CD4-positive, alpha-beta T cell (primary cell): ENCODE data around the gene MAST4. TPM values are rescaled to one million over a fixed set of nuclear protein-coding genes. Genes with fewer than 3 reads are reported as not detected.

ENCODE experiments used
- ATAC-seq: fragments of 200-7000 bp; cut with Tn5 transposase; one replicate; pipeline ENCODE4 v1.10.0; 2022; ENCODE audit warnings: mild to moderate bottlenecking; ENCODE audit not compliant: poor library complexity
- CTCF ChIA-PET: fragments of 350-600 bp; sonication (Branson Sonifier 250); formaldehyde crosslinking; loops from one replicate; lab custom pipeline; 2021; ENCODE audit warnings: antibody characterized with exemption, inconsistent platforms; lab: Charles Lee
- POLR2A ChIA-PET: fragments of 350-600 bp; sonication (Branson Sonifier 250); formaldehyde crosslinking; loops from one replicate; lab custom pipeline; 2021; ENCODE audit warnings: antibody characterized with exemption, inconsistent platforms; lab: Charles Lee
- DNase-seq, 14 experiments: peaks; one replicate each; pipeline ENCODE4 v3.0.0-alpha.2; 2013 to 2020; ENCODE audit warnings: mixed read lengths in 2 of 14
- H3K27ac ChIP-seq, 2 donors: one replicate each; pipeline versions ENCODE4 v1.5.1 to v1.7.0; 2013; ENCODE audit warnings: low read length in 2 of 2, low read depth in 1 of 2, mild to moderate bottlenecking in 1 of 2
- H3K27me3 ChIP-seq, 2 experiments: 1 replicate in 1 of 2; 2 replicates in 1 of 2; pipeline versions ENCODE4 v1.6.1 to v1.7.0; 2013; ENCODE audit warnings: low read length in 2 of 2, control low read depth in 1 of 2, mild to moderate bottlenecking in 1 of 2, moderate library complexity in 1 of 2; ENCODE audit not compliant: insufficient read depth in 2 of 2, control insufficient read depth in 1 of 2
- H3K36me3 ChIP-seq: one replicate; pipeline ENCODE4 v1.6.1; 2013; ENCODE audit warnings: low read length, control low read depth; ENCODE audit not compliant: insufficient read depth
- H3K4me1 ChIP-seq: one replicate; pipeline ENCODE4 v1.6.1; 2013; ENCODE audit warnings: low read length, control low read depth; ENCODE audit not compliant: insufficient read depth
- H3K4me3 ChIP-seq: one replicate; pipeline ENCODE4 v1.5.1; 2013; ENCODE audit warnings: mild to moderate bottlenecking, low read length, moderate library complexity
- H3K9me3 ChIP-seq, 2 experiments: 1 replicate in 1 of 2; 2 replicates in 1 of 2; pipeline versions ENCODE4 v1.6.1 to v1.7.0; 2013; ENCODE audit warnings: low read length in 2 of 2, mild to moderate bottlenecking in 2 of 2, control low read depth in 1 of 2, moderate library complexity in 1 of 2; ENCODE audit not compliant: control insufficient read depth in 1 of 2, insufficient read depth in 1 of 2
- H3K27ac Mint-ChIP-seq: one replicate; pipeline ENCODE4 v1.8.0; 2020; ENCODE audit warnings: mixed read lengths
- H3K27me3 Mint-ChIP-seq: one replicate; pipeline ENCODE4 v1.8.0; 2021; ENCODE audit warnings: mixed read lengths
- H3K36me3 Mint-ChIP-seq: one replicate; pipeline ENCODE4 v1.8.0; 2021; ENCODE audit warnings: low read depth, mixed read lengths
- H3K4me1 Mint-ChIP-seq: one replicate; pipeline ENCODE4 v1.8.0; 2021; ENCODE audit warnings: low read depth, mixed read lengths
- H3K4me3 Mint-ChIP-seq: one replicate; pipeline ENCODE4 v1.8.0; 2020; ENCODE audit warnings: mild to moderate bottlenecking, mixed read lengths
- H3K9me3 Mint-ChIP-seq: one replicate; pipeline ENCODE4 v1.8.0; 2020; ENCODE audit warnings: mixed read lengths
- CTCF ChIP-seq: fragments of 200-600 bp; IDR thresholded peaks from one replicate; pipeline ENCODE4 v1.8.0; 2022; ENCODE audit warnings: antibody characterized with exemption, mild to moderate bottlenecking
- intact Hi-C, 2 experiments: fragments of 100-400 bp; cut with DNase I in 1 of 2; cut with micrococcal nuclease in 1 of 2; formaldehyde crosslinking; loops; one replicate each; pipeline versions ENCODE4 v1.15.1 to v1.9.0; 2023 to 2025; cut with DNase I, micrococcal nuclease
- total RNA-seq, 174 experiments: library from RNA in 2 of 174; stranded (reverse) in 2 of 174; gene quantifications; one replicate each; pipeline ENCODE4 v1.2.3 and lab custom pipeline; 2021 to 2026

MAST4 gene
- total RNA-seq, 2 experiments from 2014 or later, result 21.3 to 21.6 TPM

- H3K36me3 ChIP-seq, result no peaks in the 10 kb centered on the region
- H3K27me3 Mint-ChIP-seq, result peaks cover 33% of the 10 kb centered on the region
- H3K27ac ChIP-seq, result no peak overlapping the region
- H3K36me3 Mint-ChIP-seq, result no peaks in the 10 kb centered on the region
- DNase-seq, result no peak
- intact Hi-C loops, result no loop called here
- H3K4me3 ChIP-seq, result no peak overlapping the region
- ATAC-seq, result no peak
- H3K9me3 ChIP-seq, result no peaks in the 10 kb centered on the region
- H3K27ac Mint-ChIP-seq, result no peak overlapping the region
- no peaks in the 10 kb centered on the region for H3K4me1 ChIP-seq
- H3K27me3 ChIP-seq, result no peaks in the 10 kb centered on the region
- ChIA-PET CTCF (interaction anchor here (0.7 kb wide), 1 partner anchor 1733 kb away, joined by 3 read pairs; no protein-coding TSS in a partner anchor), POLR2A (no interaction called here)
- no peak overlapping the region for H3K4me3 Mint-ChIP-seq
- H3K9me3 Mint-ChIP-seq, result no peaks in the 10 kb centered on the region
- TF ChIP-seq CTCF, result no peak
- peaks cover 10% of the 10 kb centered on the region for H3K4me1 Mint-ChIP-seq
Observed at GRCh38 chr5:66739021-66739420, 142.8 kb downstream of the MAST4 start.

GRCh38 chr5:66739951-66740350 lies 143.8 kb downstream of the MAST4 start:
- H3K27me3 Mint-ChIP-seq, result peaks cover 37% of the 10 kb centered on the region

DNA sequence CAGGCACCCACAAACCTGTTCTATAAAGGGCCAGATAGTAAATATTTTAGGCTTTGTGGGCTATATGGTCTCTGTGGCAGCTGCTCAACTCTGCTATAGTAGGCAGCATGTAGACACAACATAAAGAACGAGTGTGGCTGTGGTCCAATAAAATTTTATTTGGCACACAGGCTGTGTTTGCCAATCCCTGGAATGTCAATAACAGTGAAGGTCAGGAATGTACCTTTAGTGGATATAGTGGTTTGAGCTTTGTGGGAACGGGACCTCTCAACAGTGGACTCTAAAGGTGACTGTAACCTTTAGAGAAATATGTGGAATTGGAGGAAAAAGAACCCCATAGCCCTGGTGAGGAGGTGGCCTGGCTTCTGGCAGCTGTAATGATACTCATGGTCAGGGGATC lies 145.2 kb downstream of the MAST4 start:
- POLR2A ChIA-PET, result no interaction called here
- no peak overlapping the region for H3K27ac Mint-ChIP-seq

More at GRCh38 chr5:66739951-66740350, 143.8 kb downstream of the MAST4 start:
- POLR2A ChIA-PET, result no interaction called here
- ATAC-seq (no peak), DNase-seq (no peak)
- Mint-ChIP-seq H3K4me1 (peaks cover 10% of the 10 kb centered on the region), H3K27ac (no peak overlapping the region), H3K9me3 (no peaks in the 10 kb centered on the region), H3K4me3 (no peak overlapping the region), H3K36me3 (no peaks in the 10 kb centered on the region)
- intact Hi-C loops, result no loop called here
- CTCF ChIA-PET, result interaction anchor here (0.7 kb wide), 1 partner anchor 1732 kb away, joined by 3 read pairs; no protein-coding TSS in a partner anchor
- Histone ChIP-seq H3K36me3 (no peaks in the 10 kb centered on the region), H3K4me1 (no peaks in the 10 kb centered on the region), H3K9me3 (no peaks in the 10 kb centered on the region), H3K27me3 (no peaks in the 10 kb centered on the region), H3K27ac (no peak overlapping the region), H3K4me3 (no peak overlapping the region)
- no peak for TF ChIP-seq CTCF

More for the DNA sequence above, 145.2 kb downstream of the MAST4 start:
- Histone ChIP-seq H3K27ac (no peak overlapping the region), H3K4me3 (no peak overlapping the region), H3K9me3 (no peaks in the 10 kb centered on the region), H3K27me3 (no peaks in the 10 kb centered on the region), H3K36me3 (no peaks in the 10 kb centered on the region), H3K4me1 (no peaks in the 10 kb centered on the region)
- intact Hi-C loops, result no loop called here
- no peaks in the 10 kb centered on the region for H3K36me3 Mint-ChIP-seq
- H3K27me3 Mint-ChIP-seq, result peaks cover 40% of the 10 kb centered on the region
- DNase-seq (no peak), ATAC-seq (no peak)
- TF ChIP-seq CTCF, result no peak
- no peaks in the 10 kb centered on the region for H3K9me3 Mint-ChIP-seq
- peaks cover 10% of the 10 kb centered on the region for H3K4me1 Mint-ChIP-seq
- CTCF ChIA-PET, result no interaction called here
- H3K4me3 Mint-ChIP-seq, result no peak overlapping the region
